ENCODE measurements around the gene C1QTNF6. TPM values are rescaled to one million over a fixed set of nuclear protein-coding genes. Genes with fewer than 3 reads are reported as not detected.

Gene C1QTNF6
- total and polyA plus RNA-seq, 2 experiments from 2014 or later, result 10.4 to 16.4 TPM

DNA sequence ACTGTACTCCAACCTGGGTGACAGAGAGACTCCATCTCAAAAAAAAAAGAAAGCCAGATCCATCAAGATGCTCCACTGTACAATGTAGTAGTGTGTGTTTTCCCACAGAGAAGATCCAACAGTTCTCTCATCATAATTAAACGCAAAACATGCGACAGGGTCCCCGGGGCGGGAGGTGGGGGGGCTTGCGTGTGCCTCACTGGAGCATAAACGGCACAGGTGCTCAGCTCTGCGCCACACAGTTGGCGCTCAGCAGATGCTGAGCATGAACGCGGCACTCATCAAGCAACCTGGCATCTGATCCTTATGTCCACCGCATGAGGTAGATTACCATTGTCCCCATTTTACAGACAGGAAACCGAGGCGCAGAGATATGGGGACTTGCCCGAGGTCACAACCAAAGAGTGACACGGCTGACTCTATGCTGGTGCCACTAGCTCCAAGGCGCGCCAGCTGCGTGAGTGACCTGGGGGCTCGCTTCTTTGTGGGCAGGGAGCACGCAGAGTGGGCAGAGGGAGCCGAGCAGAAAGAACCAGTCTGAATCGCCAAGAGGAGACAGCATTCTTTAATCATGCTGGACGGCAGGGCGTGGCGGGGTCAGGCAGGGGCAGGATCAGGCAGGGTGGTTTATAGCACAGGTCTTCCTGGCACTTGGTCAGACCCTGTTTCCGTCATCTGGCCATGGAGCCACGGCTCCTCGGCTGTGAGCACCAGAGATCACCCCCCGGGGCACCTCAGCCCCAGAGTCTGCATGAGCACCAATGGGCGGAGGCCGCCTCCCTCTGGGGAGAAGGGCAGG lies 8.2 kb downstream of the C1QTNF6 start:
- H3K9me3 ChIP-seq (ENCODE audit: low read depth), result no peaks in the 10 kb centered on the region
- DNase-seq (ENCODE audit: low read depth in 1 of 2, low spot score in 1 of 2), result no peak
- no peaks in the 10 kb centered on the region for H3K27me3 ChIP-seq
- no peak overlapping the region for H3K27ac ChIP-seq
- TF ChIP-seq, protein P1, sequence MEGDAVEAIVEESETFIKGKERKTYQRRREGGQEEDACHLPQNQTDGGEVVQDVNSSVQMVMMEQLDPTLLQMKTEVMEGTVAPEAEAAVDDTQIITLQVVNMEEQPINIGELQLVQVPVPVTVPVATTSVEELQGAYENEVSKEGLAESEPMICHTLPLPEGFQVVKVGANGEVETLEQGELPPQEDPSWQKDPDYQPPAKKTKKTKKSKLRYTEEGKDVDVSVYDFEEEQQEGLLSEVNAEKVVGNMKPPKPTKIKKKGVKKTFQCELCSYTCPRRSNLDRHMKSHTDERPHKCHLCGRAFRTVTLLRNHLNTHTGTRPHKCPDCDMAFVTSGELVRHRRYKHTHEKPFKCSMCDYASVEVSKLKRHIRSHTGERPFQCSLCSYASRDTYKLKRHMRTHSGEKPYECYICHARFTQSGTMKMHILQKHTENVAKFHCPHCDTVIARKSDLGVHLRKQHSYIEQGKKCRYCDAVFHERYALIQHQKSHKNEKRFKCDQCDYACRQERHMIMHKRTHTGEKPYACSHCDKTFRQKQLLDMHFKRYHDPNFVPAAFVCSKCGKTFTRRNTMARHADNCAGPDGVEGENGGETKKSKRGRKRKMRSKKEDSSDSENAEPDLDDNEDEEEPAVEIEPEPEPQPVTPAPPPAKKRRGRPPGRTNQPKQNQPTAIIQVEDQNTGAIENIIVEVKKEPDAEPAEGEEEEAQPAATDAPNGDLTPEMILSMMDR (IDR thresholded peaks at IDR 0.05; ENCODE audit: low read depth, low read length), result no peak
- no peak overlapping the region for H3K4me3 ChIP-seq
- peaks cover 6% of the 10 kb centered on the region for H3K4me1 ChIP-seq (ENCODE audit: low read depth)
- H3K36me3 ChIP-seq, result no peaks in the 10 kb centered on the region

DNA sequence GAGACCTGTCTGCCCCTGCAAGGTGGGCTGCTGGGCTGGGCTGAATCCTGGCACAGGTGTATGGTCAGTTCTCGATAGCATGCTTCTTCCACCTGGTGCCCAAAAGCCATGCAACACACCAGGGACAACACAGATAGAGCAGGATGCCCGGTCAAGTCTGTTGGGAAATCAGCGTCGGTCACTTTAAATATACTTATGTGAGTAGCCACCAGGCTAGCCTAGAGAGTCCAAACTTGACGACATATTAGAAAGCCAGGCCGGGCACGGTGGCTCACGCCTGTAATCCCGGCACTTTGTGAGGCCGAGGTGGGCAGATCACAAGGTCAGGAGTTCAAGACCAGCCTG lies 8.9 kb downstream of the C1QTNF6 start:
- no peaks in the 10 kb centered on the region for H3K27me3 ChIP-seq
- H3K9me3 ChIP-seq (ENCODE audit: low read depth), result no peaks in the 10 kb centered on the region
- H3K36me3 ChIP-seq, result no peaks in the 10 kb centered on the region
- H3K4me3 ChIP-seq, result no peak overlapping the region
- TF ChIP-seq, protein P1 (IDR thresholded peaks at IDR 0.05; ENCODE audit: low read depth, low read length), result no peak
- H3K27ac ChIP-seq, result no peak overlapping the region
- peaks cover 6% of the 10 kb centered on the region for H3K4me1 ChIP-seq (ENCODE audit: low read depth)
- DNase-seq (ENCODE audit: low read depth in 1 of 2, low spot score in 1 of 2), result no peak

- Histone ChIP-seq H3K27me3 (no peaks in the 10 kb centered on the region), H3K9me3 (ENCODE audit: low read depth) (no peaks in the 10 kb centered on the region), H3K4me1 (ENCODE audit: low read depth) (peaks cover 6% of the 10 kb centered on the region), H3K27ac (peak overlapping the region; percentile 25), H3K4me3 (no peak overlapping the region), H3K36me3 (no peaks in the 10 kb centered on the region)
- TF ChIP-seq, protein P1 (IDR thresholded peaks at IDR 0.05; ENCODE audit: low read depth, low read length), result no peak
- peak in 1 of 2 donors; percentile 72 for DNase-seq (ENCODE audit: low read depth in 1 of 2, low spot score in 1 of 2)
Measured at GRCh38 chr22:37178350-37179125, 9.5 kb downstream of the C1QTNF6 start.

GRCh38 chr22:37177755-37178154 lies 10.3 kb downstream of the C1QTNF6 start:
- H3K4me1 ChIP-seq (ENCODE audit: low read depth), result peaks cover 6% of the 10 kb centered on the region
- no peak overlapping the region for H3K4me3 ChIP-seq
- no peaks in the 10 kb centered on the region for H3K27me3 ChIP-seq
- DNase-seq (ENCODE audit: low read depth in 1 of 2, low spot score in 1 of 2), result no peak
- H3K27ac ChIP-seq, result no peak overlapping the region
- no peaks in the 10 kb centered on the region for H3K9me3 ChIP-seq (ENCODE audit: low read depth)
- H3K36me3 ChIP-seq, result no peaks in the 10 kb centered on the region
- TF ChIP-seq, protein P1 (IDR thresholded peaks at IDR 0.05; ENCODE audit: low read depth, low read length), result no peak

DNA sequence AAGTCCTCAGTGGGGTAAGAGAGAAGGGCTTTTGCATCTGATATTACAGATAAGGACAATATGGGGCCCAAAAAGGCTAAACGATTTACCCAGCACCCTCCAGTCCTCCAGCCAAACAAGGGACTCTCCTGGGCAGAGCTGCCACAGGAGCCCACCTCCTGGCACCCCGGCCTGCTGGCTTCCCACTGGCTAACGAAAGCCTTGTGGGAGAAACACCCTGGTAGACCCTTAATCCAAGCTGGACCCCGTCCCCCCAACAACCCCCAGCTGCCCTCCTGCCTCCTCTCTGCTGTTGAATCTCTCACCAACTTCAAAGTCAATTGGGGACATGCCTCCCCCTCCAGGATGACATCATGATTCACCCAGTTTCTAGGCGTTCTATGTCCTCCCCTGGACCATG lies 10.8 kb downstream of the C1QTNF6 start:
- peaks cover 6% of the 10 kb centered on the region for H3K4me1 ChIP-seq (ENCODE audit: low read depth)
- H3K27ac ChIP-seq, result no peak overlapping the region

More for the DNA sequence above, 10.8 kb downstream of the C1QTNF6 start:
- Histone ChIP-seq H3K9me3 (ENCODE audit: low read depth) (no peaks in the 10 kb centered on the region), H3K27me3 (no peaks in the 10 kb centered on the region), H3K4me3 (no peak overlapping the region), H3K36me3 (no peaks in the 10 kb centered on the region)
- TF ChIP-seq, protein P1 (IDR thresholded peaks at IDR 0.05; ENCODE audit: low read depth, low read length), result no peak
- no peak for DNase-seq (ENCODE audit: low read depth in 1 of 2, low spot score in 1 of 2)

Data from cardiac muscle cell (in vitro differentiated cells and primary cell).